ENCODE data around the gene ADAP1.
A peak's percentile ranks its signal among the peaks of the same experiment; 100 is the strongest.

The ADAP1 gene

DNA sequence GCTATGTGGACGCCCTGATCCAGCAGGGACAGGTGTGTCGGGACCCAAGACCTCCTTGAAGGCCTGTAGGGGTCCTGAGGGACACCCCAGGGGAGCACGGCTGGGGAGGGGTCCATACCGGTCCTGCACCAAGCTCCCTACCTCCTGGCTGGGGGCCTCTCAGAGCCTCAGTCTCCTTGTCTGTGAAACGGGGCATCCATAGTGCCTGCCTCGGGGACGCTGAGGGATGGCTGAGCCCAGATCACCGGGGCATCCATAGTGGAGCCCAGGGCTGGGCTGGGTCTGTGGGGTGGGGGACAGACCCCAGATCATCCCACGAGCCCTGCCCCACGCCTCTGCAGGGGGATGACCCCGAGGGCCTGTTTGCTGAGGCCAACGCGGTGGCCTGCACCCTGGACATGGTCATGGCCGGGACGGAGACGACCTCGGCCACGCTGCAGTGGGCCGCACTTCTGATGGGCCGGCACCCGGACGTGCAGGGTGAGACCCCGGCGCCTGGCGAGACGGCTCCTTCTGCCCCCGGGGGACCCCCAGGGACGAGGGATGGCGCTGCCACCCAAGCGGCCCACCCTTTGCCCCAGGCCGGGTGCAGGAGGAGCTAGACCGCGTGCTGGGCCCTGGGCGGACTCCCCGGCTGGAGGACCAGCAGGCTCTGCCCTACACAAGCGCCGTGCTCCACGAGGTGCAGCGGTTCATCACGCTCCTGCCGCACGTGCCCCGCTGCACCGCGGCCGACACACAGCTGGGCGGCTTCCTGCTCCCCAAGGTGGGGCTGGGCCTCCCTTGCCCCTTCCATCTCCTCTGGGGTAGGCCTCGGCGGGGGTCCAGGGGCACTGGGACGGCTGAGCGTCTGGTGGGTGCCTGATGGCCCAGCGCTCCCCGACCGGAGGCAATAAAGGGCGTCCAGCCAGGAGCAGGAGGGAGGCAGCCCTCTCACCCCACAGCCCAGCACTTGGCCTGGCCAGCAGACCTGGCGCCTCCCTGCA, 32.6 kb upstream of the ADAP1 start:
- TF ChIP-seq, protein P1, sequence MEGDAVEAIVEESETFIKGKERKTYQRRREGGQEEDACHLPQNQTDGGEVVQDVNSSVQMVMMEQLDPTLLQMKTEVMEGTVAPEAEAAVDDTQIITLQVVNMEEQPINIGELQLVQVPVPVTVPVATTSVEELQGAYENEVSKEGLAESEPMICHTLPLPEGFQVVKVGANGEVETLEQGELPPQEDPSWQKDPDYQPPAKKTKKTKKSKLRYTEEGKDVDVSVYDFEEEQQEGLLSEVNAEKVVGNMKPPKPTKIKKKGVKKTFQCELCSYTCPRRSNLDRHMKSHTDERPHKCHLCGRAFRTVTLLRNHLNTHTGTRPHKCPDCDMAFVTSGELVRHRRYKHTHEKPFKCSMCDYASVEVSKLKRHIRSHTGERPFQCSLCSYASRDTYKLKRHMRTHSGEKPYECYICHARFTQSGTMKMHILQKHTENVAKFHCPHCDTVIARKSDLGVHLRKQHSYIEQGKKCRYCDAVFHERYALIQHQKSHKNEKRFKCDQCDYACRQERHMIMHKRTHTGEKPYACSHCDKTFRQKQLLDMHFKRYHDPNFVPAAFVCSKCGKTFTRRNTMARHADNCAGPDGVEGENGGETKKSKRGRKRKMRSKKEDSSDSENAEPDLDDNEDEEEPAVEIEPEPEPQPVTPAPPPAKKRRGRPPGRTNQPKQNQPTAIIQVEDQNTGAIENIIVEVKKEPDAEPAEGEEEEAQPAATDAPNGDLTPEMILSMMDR (conservative IDR thresholded peaks at IDR 0.05; ENCODE audit: control insufficient read depth, insufficient read depth, low read depth, low read length) = no peak
- DNase-seq (ENCODE audit: low read depth) = no peak
- no peak overlapping the region for H3K4me3 ChIP-seq (ENCODE audit: control insufficient read depth, low read depth, low read length)

DNA sequence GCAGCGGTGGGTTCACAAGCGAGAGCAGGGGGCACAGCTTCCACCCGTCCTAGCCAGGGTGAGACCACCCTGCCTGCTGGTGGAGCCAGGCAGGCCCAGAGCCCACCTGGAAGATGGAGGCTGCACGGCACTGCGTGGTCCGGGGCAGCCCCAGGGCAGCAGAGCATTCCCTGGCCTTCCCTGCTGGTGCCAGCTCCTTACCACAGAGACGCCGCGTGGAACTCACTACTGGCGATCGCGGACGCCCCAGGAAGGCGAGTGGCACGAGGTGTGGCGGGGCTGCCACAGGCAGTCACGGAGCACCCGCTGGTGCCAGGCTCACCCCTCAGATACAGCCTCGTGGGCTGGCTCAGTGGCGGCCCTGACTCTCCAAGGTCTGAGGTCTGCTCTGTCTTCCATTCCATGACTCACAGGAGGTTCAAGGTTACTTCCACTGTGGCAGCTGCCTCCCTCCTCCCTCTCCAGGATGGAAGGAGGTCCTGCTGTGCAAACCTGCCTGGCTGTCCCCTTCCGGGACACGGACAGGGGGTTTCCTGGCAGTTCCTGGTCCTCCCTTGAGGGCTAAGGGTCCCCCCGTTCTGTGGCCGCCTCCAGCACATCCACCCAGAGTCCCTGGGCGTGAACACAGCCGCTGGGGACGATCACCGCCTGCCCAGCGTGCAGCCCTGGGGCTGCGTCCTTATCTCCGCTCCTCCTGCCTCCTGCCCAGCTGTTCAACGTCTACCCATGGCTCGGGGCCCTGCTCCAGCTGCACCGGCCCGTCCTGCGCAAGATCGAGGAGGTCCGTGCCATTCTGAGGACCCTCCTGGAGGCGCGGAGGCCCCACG, 31.6 kb upstream of the ADAP1 start:
- TF ChIP-seq, protein P1 (conservative IDR thresholded peaks at IDR 0.05; ENCODE audit: control insufficient read depth, insufficient read depth, low read depth, low read length) = no peak
- no peak overlapping the region for H3K4me3 ChIP-seq (ENCODE audit: control insufficient read depth, low read depth, low read length)
- DNase-seq (ENCODE audit: low read depth) = peak; percentile 38

DNA sequence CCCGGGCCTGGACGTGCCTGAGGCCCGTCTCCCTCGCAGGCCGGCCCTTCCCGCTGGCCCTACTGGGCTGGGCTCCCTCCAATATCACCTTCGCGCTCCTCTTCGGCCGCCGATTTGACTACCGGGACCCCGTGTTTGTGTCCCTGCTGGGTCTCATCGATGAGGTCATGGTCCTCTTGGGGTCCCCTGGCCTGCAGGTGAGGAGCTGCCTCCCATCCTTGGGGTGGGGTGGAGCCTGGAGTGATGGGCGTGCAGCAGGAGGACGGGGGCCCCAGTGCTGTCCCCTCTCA, 30.6 kb upstream of the ADAP1 start:
- DNase-seq (ENCODE audit: low read depth) = no peak
- H3K4me3 ChIP-seq (ENCODE audit: control insufficient read depth, low read depth, low read length) = no peak overlapping the region
- TF ChIP-seq, protein P1 (conservative IDR thresholded peaks at IDR 0.05; ENCODE audit: control insufficient read depth, insufficient read depth, low read depth, low read length) = no peak

DNA sequence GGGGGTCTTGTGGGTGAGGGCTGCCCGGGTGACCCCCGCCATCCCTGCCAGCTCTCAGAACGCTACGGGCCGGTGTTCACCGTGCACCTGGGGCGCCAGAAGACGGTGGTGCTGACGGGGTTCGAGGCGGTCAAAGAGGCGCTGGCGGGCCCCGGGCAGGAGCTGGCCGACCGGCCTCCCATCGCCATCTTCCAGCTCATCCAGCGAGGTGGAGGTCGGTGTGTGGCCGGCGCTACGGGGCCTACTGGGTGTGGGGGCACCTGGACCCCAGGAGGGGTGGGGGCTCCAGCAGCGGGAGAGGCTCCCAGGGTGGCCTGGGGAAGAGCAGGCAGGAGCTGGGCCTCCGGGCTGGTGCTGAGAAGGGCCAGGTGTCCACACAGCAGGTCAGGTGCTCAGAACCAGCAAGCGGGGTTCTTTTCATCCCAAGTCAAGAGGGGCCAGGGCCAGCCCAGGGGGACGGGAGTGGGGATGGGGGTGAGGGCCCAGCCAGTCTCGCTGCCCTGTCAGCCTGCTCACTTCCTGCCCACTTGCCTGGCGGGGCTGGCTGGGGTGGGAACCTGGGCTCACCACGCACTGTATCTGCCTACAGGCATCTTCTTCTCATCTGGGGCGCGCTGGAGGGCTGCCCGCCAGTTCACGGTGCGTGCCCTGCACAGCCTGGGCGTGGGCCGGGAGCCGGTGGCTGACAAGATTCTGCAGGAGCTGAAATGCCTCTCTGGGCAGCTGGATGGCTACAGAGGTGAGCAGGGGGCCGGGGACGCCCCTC, 30.1 kb upstream of the ADAP1 start:
- TF ChIP-seq, protein P1 (conservative IDR thresholded peaks at IDR 0.05; ENCODE audit: control insufficient read depth, insufficient read depth, low read depth, low read length) = no peak
- no peak overlapping the region for H3K4me3 ChIP-seq (ENCODE audit: control insufficient read depth, low read depth, low read length)
- DNase-seq (ENCODE audit: low read depth) = no peak

DNA sequence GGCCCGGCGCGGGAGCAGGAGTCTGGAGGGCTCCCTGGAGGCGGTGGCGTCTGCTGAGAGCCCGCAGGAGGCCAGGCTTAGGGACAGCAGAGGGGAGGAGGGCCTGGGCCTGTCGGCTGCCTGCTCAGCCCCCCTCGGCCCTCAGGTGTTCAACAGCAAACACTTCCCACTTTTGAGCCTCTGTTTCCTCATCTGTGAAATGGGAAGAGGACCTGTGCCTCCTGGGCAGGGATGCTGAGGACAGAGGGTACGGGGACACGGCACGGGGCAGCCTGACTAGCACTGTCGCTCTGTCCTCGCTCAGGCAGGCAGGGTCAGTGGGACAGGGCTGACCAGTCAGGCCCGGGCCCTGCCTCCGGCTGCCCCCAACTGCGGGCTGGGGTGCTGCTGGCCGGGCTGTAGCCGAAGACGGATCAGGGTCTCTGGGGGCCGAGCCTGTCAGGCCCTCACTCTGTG, 29.2 kb upstream of the ADAP1 start:
- no peak for DNase-seq (ENCODE audit: low read depth)
- H3K4me3 ChIP-seq (ENCODE audit: control insufficient read depth, low read depth, low read length) = no peak overlapping the region
- TF ChIP-seq, protein P1 (conservative IDR thresholded peaks at IDR 0.05; ENCODE audit: control insufficient read depth, insufficient read depth, low read depth, low read length) = no peak

DNA sequence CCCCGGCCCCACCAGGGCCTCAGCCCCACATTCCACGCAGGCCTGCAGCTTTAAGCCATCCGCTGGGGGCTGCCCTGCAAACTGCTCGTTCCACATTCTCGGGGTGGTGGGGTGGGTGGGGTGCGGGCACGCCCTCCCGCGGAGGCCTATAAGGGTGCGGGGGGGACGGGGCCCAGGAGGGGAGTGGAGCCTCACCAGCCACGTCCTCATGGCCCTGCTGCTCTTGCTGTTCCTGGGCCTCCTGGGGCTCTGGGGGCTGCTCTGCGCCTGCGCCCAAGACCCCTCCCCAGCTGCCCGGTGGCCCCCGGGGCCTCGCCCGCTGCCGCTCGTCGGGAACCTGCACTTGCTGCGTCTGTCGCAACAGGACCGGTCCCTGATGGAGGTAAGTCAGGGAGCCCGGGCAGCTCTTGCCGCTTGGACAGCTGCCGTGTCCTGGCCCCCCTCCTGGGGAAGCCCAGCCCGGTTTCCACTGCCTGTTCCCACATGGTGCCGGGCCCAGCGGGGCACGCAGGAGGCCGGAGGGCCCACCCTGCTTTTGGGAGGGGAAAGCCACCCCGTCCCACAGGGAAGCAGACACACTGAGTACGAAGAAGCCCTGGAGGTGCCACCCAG, 28.6 kb upstream of the ADAP1 start, which contains the start of gene CYP2W1:
TSS of gene CYP2W1 (plus strand) at position 178 of the 612 bp plus-strand sequence. CDS start at position 209, 31 bp downstream.
- no peak within 1 kb of the TSS for H3K4me3 ChIP-seq (ENCODE audit: control insufficient read depth, low read depth, low read length)
- TF ChIP-seq, protein P1 (conservative IDR thresholded peaks at IDR 0.05; ENCODE audit: control insufficient read depth, insufficient read depth, low read depth, low read length) = no peak

More for the DNA sequence above, 28.6 kb upstream of the ADAP1 start, which contains the start of gene CYP2W1:
- DNase-seq (ENCODE audit: low read depth) = no peak

Measured in fibroblast of mammary gland (primary cell).